Stimulated activated CD8-positive, alpha-beta memory T cell treated with anti-CD3 and anti-CD28 coated beads, Interleukin-4, amount 100 ng/mL, for 1 hour (primary cell): ENCODE data around the gene NXPE3.
"Not testable (repeated sequence)": the region's sequence is repeated elsewhere in the genome, so short reads cannot be mapped to it uniquely, and the experiment has no call there.

Experiments
- DNase-seq, 2 donors: peaks; one replicate each; pipeline ENCODE4 v3.0.0-alpha.2; 2020; ENCODE audit warnings: low read depth in 2 of 2, low spot score in 1 of 2

NXPE3 gene

GRCh38 chr3:101779047-101779821, at the start of gene NXPE3:
Gene NXPE3 (plus strand): TSS chr3:101779211. CDS start chr3:101785597, 6,386 bp downstream.
- peak; percentile 85 to 88 for DNase-seq

- no peak for DNase-seq
Observed at GRCh38 chr3:101729586-101729985, 49.4 kb upstream of the NXPE3 start.

GRCh38 chr3:101730839-101731238, 48.2 kb upstream of the NXPE3 start:
- no peak for DNase-seq

- DNase-seq = no peak
Observed at GRCh38 chr3:101732240-101732641, 46.8 kb upstream of the NXPE3 start.

GRCh38 chr3:101735833-101736232, 43.2 kb upstream of the NXPE3 start:
- no peak for DNase-seq

GRCh38 chr3:101741914-101742313, 37.1 kb upstream of the NXPE3 start:
- DNase-seq = not testable (repeated sequence)

- DNase-seq = no peak
Observed at GRCh38 chr3:101744811-101745210, 34.2 kb upstream of the NXPE3 start.

GRCh38 chr3:101745934-101746333, 33.1 kb upstream of the NXPE3 start:
- not testable (repeated sequence) for DNase-seq

- DNase-seq = not testable (repeated sequence)
Observed at GRCh38 chr3:101753386-101754113, 25.5 kb upstream of the NXPE3 start.

GRCh38 chr3:101758224-101758623, 20.8 kb upstream of the NXPE3 start:
- DNase-seq = no peak

GRCh38 chr3:101762041-101762646, 16.9 kb upstream of the NXPE3 start:
- no peak for DNase-seq

- not testable (repeated sequence) for DNase-seq
Observed at GRCh38 chr3:101777745-101778281, 1.2 kb upstream of the NXPE3 start.

GRCh38 chr3:101778385-101779046, 495 bp upstream of the NXPE3 start:
- no peak for DNase-seq

GRCh38 chr3:101779822-101780381, 891 bp downstream of the NXPE3 start:
- no peak for DNase-seq

- no peak for DNase-seq
Observed at GRCh38 chr3:101780661-101781060, 1.6 kb downstream of the NXPE3 start.

GRCh38 chr3:101781166-101781565, 2.2 kb downstream of the NXPE3 start:
- no peak for DNase-seq

- DNase-seq = no peak
Observed at GRCh38 chr3:101784855-101785613, 6.0 kb downstream of the NXPE3 start.

GRCh38 chr3:101791778-101792177, 12.8 kb downstream of the NXPE3 start:
- DNase-seq = no peak

- no peak for DNase-seq
Observed at GRCh38 chr3:101796077-101796680, 17.2 kb downstream of the NXPE3 start.

GRCh38 chr3:101801174-101801573, 22.2 kb downstream of the NXPE3 start:
- no peak for DNase-seq
